Heart left ventricle (tissue), 13 donors: ENCODE results near the gene DVL1.

Experiments used
- POLR2A ChIP-seq, 2 donors: fragments of 450-650 bp; IDR thresholded peaks; one replicate each; pipeline ENCODE4 v1.6.1; 2017; ENCODE audit warnings: antibody characterized with exemption in 2 of 2, mild to moderate bottlenecking in 2 of 2, moderate library complexity in 2 of 2
- TF ChIP-seq, protein P1 (sequence below), 12 donors: fragments of 200-600 bp; sonication (generic) in 4 of 12; IDR thresholded peaks; one replicate each; pipeline versions ENCODE4 v1.5.0 to v1.8.0; 2018 to 2022; ENCODE audit warnings: antibody characterized with exemption in 12 of 12, mild to moderate bottlenecking in 5 of 12
- donor health status: ischemic (EF 13 %, LVEDD 7.1; RV severe dilation, severe dysfunction).
- donor health status: DM: no; HTN: yes; CAD: no.
- donor health status: DM: no; HTN: no; CAD: no.
- donor health status: ischemic (EF 25% LVEDD 6.9; RV normal size, moderate dysfunction).
- donor health status: ischemic (EF 25% LVEDD 5.7; RV mildly dilated, moderate dysfunction).
- donor health status: ischemic (EF 35%, LVEDD 5.7; RV mildly dilated, moderate dysfunction).
- donor health status: nonischemic (EF 11% LVEDD 7.7; RV severe dilation, severe dysfunction).
- donor health status: DM: yes; HTN: yes; CAD: no.
- donor health status: PGD.
- donor health status: ischemic (EF 29% LVEDD 5.4; RV normal size, mild dysfunction).
- donor health status: nonischemic (EF 23%, LVEDD 6.1; RV moderate dilation, normal function).

DNA sequence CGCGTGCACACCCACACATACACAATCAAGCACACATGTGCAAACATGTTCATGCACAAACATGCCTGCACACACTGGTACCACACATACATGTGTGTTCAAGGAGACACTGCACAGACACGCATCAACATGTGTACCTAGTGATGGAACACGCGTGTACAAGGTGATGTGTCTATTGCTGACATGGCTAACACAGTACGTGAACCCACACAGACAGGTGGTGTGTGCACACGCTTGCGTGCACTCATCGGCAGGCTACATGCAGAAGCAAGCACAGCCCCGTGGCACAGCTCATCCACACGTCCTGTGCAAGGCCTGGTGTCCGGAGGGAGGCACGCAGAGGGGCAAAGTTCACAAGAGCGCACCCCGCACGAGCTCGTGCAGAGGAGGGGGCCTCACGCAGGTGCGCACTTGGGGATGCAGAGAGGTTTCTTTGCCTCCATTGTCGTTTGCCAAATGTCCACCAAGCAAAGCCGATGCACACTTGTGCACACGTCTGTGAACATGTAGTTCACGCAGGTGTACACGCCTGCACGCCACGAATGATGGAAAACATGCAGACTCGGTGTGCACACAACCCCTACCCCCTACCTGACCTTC lies 42.5 kb downstream of the DVL1 start:
- TF ChIP-seq POLR2A (IDR thresholded peaks at IDR 0.05): no peak
- TF ChIP-seq, protein P1, sequence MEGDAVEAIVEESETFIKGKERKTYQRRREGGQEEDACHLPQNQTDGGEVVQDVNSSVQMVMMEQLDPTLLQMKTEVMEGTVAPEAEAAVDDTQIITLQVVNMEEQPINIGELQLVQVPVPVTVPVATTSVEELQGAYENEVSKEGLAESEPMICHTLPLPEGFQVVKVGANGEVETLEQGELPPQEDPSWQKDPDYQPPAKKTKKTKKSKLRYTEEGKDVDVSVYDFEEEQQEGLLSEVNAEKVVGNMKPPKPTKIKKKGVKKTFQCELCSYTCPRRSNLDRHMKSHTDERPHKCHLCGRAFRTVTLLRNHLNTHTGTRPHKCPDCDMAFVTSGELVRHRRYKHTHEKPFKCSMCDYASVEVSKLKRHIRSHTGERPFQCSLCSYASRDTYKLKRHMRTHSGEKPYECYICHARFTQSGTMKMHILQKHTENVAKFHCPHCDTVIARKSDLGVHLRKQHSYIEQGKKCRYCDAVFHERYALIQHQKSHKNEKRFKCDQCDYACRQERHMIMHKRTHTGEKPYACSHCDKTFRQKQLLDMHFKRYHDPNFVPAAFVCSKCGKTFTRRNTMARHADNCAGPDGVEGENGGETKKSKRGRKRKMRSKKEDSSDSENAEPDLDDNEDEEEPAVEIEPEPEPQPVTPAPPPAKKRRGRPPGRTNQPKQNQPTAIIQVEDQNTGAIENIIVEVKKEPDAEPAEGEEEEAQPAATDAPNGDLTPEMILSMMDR (IDR thresholded peaks at IDR 0.05): no peak
